Small intestine (tissue), 7 donors: ENCODE results near the gene LSM6. TPM values are rescaled to one million over a fixed set of nuclear protein-coding genes. Genes with fewer than 3 reads are reported as not detected.

Experiments used
- DNase-seq, 2 donors: peaks; one replicate each; pipeline versions ENCODE4 v3.0.0 to v3.0.0-alpha.2; 2013
- FAIRE-seq: peaks from 2 replicates; lab custom pipeline; 2012; peaks lifted over from hg19 to GRCh38; lab: Jason Lieb, UNC
- H3K27ac ChIP-seq, 3 donors: one replicate each; pipeline ENCODE4 v1.5.1; 2013; ENCODE audit warnings: low read length in 2 of 3, mild to moderate bottlenecking in 2 of 3, control low read depth in 1 of 3, inconsistent platforms in 1 of 3, low read depth in 1 of 3, moderate library complexity in 1 of 3
- H3K27me3 ChIP-seq, 3 donors: one replicate each; pipeline ENCODE4 v1.6.1; 2013; ENCODE audit warnings: low read length in 3 of 3, inconsistent platforms in 1 of 3; ENCODE audit not compliant: control insufficient read depth in 3 of 3, insufficient read depth in 3 of 3
- H3K36me3 ChIP-seq, 3 donors: one replicate each; pipeline ENCODE4 v1.6.1; 2013; ENCODE audit warnings: low read length in 3 of 3, inconsistent platforms in 1 of 3, low read depth in 1 of 3, mild to moderate bottlenecking in 1 of 3, moderate library complexity in 1 of 3; ENCODE audit not compliant: control insufficient read depth in 3 of 3, insufficient read depth in 2 of 3
- H3K4me1 ChIP-seq, 3 donors: one replicate each; pipeline ENCODE4 v1.6.1; 2013; ENCODE audit warnings: low read length in 2 of 3, inconsistent platforms in 1 of 3, low read depth in 1 of 3, mild to moderate bottlenecking in 1 of 3, moderate library complexity in 1 of 3; ENCODE audit not compliant: control insufficient read depth in 3 of 3, insufficient read depth in 2 of 3
- H3K4me3 ChIP-seq, 3 donors: one replicate each; pipeline ENCODE4 v1.5.1; 2013; ENCODE audit warnings: low read length in 3 of 3, control low read depth in 1 of 3, inconsistent platforms in 1 of 3, low read depth in 1 of 3, mild to moderate bottlenecking in 1 of 3, moderate library complexity in 1 of 3
- H3K9me3 ChIP-seq, 2 donors: one replicate each; pipeline ENCODE4 v1.6.1; 2013; ENCODE audit warnings: low read depth in 1 of 2, low read length in 1 of 2; ENCODE audit not compliant: control insufficient read depth in 2 of 2, insufficient read depth in 1 of 2
- WGBS, 3 donors: extraction: QIAGEN DNeasy Blood & Tissue Kit; methylation state at CpG; one replicate each; pipeline ENCODE4 v1.1.7; 2013; 5-methylcytosine and 5-hydroxymethylcytosine counted together
- polyA plus RNA-seq, 4 donors: library from polyadenylated mRNA; stranded (reverse) in 3 of 4; unstranded in 1 of 4; fragments of 200-250 nt in 3 of 4; fragments of 120-200 nt in 1 of 4; gene quantifications; one replicate each; pipeline versions ENCODE4 v1.2.1 to v1.2.3, GENCODE V29; 2013
- donor health status: healthy with polysubstance abuse.
- donor health status: control.
- donor health status: control.
- donor health status: Bipolar disorder and iron deficiency.
- donor health status: healthy.

Gene LSM6
- polyA plus RNA-seq, 4 donors: 36.5 to 88.4 (median 70.8) TPM

DNA sequence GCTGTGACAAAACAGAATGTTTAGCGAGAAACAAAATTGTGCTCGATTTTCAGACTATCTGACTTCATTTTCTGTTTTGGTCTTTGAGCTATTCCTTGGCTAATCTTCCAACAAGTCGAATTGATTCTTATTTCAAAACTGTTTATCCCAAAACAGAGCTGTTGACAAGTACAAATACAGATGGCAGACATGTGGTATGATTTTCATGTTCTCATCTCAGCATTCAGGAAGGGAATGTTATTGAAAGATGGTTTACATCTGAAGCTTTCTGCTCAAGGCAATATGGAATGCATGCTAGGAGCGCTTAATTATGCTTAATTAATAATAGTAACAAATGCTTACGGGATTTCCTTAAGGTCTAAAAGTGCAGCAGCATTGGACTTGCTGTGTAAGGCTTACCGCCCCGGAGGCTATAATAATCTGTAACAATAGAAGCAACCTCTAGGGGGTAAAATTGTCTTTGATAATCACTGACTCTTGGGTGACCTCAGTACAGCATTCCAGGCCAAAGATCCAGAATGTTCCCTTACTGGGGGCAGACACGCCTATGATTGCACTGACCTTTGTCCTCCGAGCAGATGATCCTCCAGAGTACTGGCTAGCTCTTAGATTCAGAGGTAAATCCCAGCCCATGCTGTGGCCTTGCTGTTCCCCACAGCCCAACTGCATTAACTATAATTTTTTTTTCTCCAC lies 16.4 kb downstream of the LSM6 start:
- Histone ChIP-seq H3K36me3 (peaks cover 4 to 10% (median 8%) of the 10 kb centered on the region in 3 donors), H3K4me1 (peaks cover 0 to 12% (median 3%) of the 10 kb centered on the region in 3 donors), H3K4me3 (no peak overlapping the region), H3K9me3 (peaks cover 0 to 2% of the 10 kb centered on the region in 2 donors), H3K27ac (peak overlapping the region; percentile 34 to 68 (median 61)), H3K27me3 (no peaks in the 10 kb centered on the region)
- FAIRE-seq (no peak), DNase-seq (peak; percentile 89 to 91)
- 61 to 67% (median 65%) methylated on average over 9 of the region's 9 CpGs for WGBS, 3 donors

DNA sequence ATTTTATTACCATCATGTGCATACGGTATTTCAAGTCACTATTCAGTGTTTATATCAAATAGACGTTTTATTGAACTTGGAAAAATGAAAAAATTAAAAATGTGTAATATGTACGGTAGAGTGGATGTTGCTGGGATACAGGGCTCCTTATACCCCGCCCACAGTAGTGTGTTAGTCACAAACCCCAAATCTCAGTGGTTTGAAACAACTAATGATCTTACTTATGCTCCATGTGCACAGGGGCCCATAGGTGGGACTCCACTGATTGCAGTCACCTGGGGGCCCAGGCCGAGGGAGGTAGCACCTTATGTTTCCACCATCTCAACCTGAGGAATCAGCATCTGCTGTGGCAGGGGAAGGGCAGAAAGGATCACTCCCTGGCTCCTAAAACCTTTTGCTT lies 18.1 kb downstream of the LSM6 start:
- FAIRE-seq: no peak
- DNase-seq: no peak
- WGBS, 3 donors: 82 to 88% (median 86%) methylated on average over 5 of the region's 5 CpGs
- no peak overlapping the region for H3K27ac ChIP-seq
- H3K4me3 ChIP-seq: no peak overlapping the region
- peaks cover 4 to 7% (median 5%) of the 10 kb centered on the region in 3 donors for H3K36me3 ChIP-seq
- H3K4me1 ChIP-seq: peaks cover 0 to 12% (median 3%) of the 10 kb centered on the region in 3 donors
- peaks cover 0 to 2% of the 10 kb centered on the region in 2 donors for H3K9me3 ChIP-seq
- no peaks in the 10 kb centered on the region for H3K27me3 ChIP-seq

DNA sequence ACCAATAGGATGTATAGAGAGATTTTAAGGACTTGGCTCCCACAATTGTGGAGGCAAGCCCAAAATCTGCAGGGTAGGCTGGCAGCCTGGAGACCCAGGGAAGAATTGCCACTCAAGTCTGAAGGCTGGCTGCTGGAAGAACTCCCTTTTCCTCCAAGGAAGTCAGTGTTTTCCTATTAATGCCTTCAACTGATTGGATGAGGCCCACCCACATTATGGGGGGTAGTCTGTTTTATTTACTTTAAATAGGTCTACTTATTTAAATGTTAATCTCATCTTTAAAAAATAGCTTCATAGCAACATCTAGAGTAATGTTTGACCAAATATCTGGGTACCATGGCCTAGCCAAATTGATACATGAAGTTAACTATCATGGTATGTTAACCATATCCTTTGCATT lies 18.7 kb downstream of the LSM6 start:
- H3K27me3 ChIP-seq: no peaks in the 10 kb centered on the region
- no peak overlapping the region for H3K4me3 ChIP-seq
- DNase-seq: no peak
- H3K36me3 ChIP-seq: peaks cover 3 to 5% (median 4%) of the 10 kb centered on the region in 3 donors
- peaks cover 0 to 2% of the 10 kb centered on the region in 2 donors for H3K9me3 ChIP-seq
- H3K27ac ChIP-seq: no peak overlapping the region
- no peak for FAIRE-seq
- H3K4me1 ChIP-seq: peaks cover 0 to 12% (median 3%) of the 10 kb centered on the region in 3 donors

- WGBS, 3 donors: 74 to 79% (median 79%) methylated on average over 2 of the region's 2 CpGs
- no peak overlapping the region for H3K4me3 ChIP-seq
- H3K9me3 ChIP-seq: no peaks in the 10 kb centered on the region
- no peak overlapping the region for H3K27ac ChIP-seq
- no peaks in the 10 kb centered on the region for H3K4me1 ChIP-seq
- FAIRE-seq (no peak), DNase-seq (no peak)
- H3K27me3 ChIP-seq: no peaks in the 10 kb centered on the region
- no peaks in the 10 kb centered on the region for H3K36me3 ChIP-seq
These were observed 27.1 kb downstream of the LSM6 start for GRCh38 chr4:146202665-146203064.

DNA sequence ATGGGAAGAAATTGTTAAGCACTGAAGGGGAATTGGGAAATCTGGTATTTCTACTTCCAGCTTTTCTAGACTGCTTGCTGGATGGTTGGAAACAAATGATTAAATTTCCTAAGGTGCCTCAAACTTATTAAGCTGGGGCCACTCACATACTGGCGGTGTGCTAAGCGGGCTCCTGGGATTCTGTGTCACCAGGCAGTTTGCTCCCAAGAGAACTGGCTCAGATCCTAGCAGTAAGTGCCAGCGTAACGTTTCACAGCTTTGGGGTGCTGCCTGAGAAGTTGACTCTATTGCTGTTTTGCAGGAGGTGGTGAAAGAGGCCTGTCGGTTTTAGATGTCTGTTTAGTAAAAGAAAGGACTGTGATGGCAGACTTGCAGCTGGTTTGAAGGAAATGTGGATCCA lies 31.9 kb downstream of the LSM6 start:
- Histone ChIP-seq H3K4me3 (no peak overlapping the region), H3K27ac (no peak overlapping the region), H3K27me3 (no peaks in the 10 kb centered on the region), H3K36me3 (no peaks in the 10 kb centered on the region), H3K9me3 (no peaks in the 10 kb centered on the region), H3K4me1 (no peaks in the 10 kb centered on the region)
- 82 to 89% (median 86%) methylated on average over 5 of the region's 5 CpGs for WGBS, 3 donors
- no peak for FAIRE-seq
- no peak for DNase-seq

DNA sequence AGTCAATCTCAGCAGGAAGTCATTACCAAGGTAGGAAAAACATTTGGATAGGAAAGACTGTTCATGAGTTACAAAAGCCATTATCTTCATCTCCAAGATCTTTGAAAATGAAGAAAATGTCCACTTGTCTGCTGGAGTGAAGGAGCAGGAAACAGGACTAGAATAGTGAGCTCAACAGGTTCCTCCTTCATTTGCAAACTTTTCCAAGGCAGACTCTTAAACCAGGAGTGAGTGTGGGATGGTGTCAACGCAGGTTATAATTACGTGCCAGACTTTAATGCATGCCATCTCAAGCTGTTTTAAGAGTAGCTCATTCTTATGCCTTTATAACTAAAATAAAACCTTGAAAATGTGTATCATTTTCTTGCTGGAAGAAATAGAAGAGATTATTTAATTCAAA lies 35.4 kb downstream of the LSM6 start:
- Histone ChIP-seq H3K27me3 (no peaks in the 10 kb centered on the region), H3K36me3 (no peaks in the 10 kb centered on the region)
- 67 to 82% (median 75%) methylated on average over 2 of the region's 2 CpGs for WGBS, 3 donors

DNA sequence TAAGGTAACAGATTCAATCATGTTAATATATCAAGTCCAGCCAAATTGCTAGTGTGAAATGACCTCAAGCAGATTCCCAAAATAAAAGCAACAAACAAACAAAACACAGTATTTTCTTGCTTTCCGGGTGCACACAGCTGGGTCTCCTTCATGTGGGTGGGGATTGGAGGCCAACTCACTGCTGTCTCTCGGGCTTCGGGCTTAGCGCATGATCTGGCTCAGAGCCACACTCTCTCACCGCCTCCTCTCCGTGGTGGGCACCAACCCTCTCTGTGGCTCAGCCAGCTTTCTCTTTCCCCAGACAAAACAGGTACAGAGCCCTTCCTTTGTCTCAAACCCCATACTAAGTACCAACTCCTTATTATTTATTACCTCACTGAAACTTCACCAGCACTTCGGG lies 35.9 kb downstream of the LSM6 start:
- DNase-seq (no peak), FAIRE-seq (no peak)
- H3K9me3 ChIP-seq: no peaks in the 10 kb centered on the region
- H3K27ac ChIP-seq: no peak overlapping the region
- H3K36me3 ChIP-seq: no peaks in the 10 kb centered on the region
- no peaks in the 10 kb centered on the region for H3K4me1 ChIP-seq
- H3K27me3 ChIP-seq: no peaks in the 10 kb centered on the region
- 66 to 73% (median 69%) methylated on average over 7 of the region's 7 CpGs for WGBS, 3 donors
- no peak overlapping the region for H3K4me3 ChIP-seq

More for the DNA sequence above, 35.4 kb downstream of the LSM6 start:
- Histone ChIP-seq H3K9me3 (no peaks in the 10 kb centered on the region), H3K27ac (no peak overlapping the region), H3K4me3 (no peak overlapping the region), H3K4me1 (no peaks in the 10 kb centered on the region)
- FAIRE-seq (no peak), DNase-seq (no peak)

- no peaks in the 10 kb centered on the region for H3K9me3 ChIP-seq
- no peak overlapping the region for H3K4me3 ChIP-seq
- H3K27ac ChIP-seq: no peak overlapping the region
- DNase-seq (no peak), FAIRE-seq (no peak)
- no peaks in the 10 kb centered on the region for H3K27me3 ChIP-seq
- H3K4me1 ChIP-seq: no peaks in the 10 kb centered on the region
- WGBS, 3 donors: 90 to 91% (median 90%) methylated on average over 9 of the region's 9 CpGs
- no peaks in the 10 kb centered on the region for H3K36me3 ChIP-seq
These were observed 37.3 kb downstream of the LSM6 start for GRCh38 chr4:146212781-146213180.

DNA sequence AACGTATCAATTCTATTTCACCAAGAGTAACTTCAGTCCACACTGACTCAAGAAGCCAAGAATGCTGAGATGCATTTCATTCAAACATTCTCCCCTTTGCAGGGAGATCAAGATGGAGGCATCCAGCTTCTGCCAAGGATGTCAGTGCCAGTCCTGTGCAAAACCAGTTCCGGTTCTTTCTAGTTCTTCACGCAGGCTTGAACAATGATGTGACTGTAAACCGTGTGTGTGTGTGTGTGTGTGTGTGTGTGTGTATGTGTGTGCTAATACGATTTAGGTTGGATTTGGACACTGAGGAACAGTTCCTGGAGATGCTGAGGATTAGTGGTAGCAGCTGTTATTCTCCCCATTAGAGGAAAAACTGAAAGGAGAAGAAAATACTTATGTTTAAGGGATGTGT lies 38.7 kb downstream of the LSM6 start, which contains the start of gene REELD1:
REELD1 (plus strand) TSS at position 301 of the 400 bp plus-strand sequence. CDS start 2,415 bp downstream, outside the sequence.
- H3K36me3 ChIP-seq: no peaks in the 10 kb centered on the region
- H3K27ac ChIP-seq: no peak within 1 kb of the TSS
- no peaks in the 10 kb centered on the region for H3K9me3 ChIP-seq
- FAIRE-seq (no peak), DNase-seq (no peak)
- 77 to 89% (median 84%) methylated on average over 5 of the region's 5 CpGs for WGBS, 3 donors
- no peaks in the 10 kb centered on the region for H3K27me3 ChIP-seq
- H3K4me3 ChIP-seq: no peak within 1 kb of the TSS
- H3K4me1 ChIP-seq: no peaks in the 10 kb centered on the region
